Ovary (tissue), 3 donors: ENCODE data around the gene STMN3.

Source experiments
- CTCF ChIP-seq, 3 donors: fragments of 450-650 bp in 2 of 3; fragments of 200-600 bp in 1 of 3; IDR thresholded peaks; one replicate each; pipeline versions ENCODE4 v1.5.1 to v1.8.0; 2016 to 2022; ENCODE audit warnings: antibody characterized with exemption in 3 of 3, mild to moderate bottlenecking in 1 of 3
- EP300 ChIP-seq: sonication (generic); formaldehyde crosslinking; IDR thresholded peaks from one replicate; pipeline ENCODE4 v1.6.1; 2017; ENCODE audit warnings: antibody characterized with exemption
- POLR2A ChIP-seq: fragments of 450-650 bp; IDR thresholded peaks from one replicate; pipeline ENCODE4 v1.6.1; 2017; ENCODE audit warnings: antibody characterized with exemption, mild to moderate bottlenecking, moderate library complexity
- donor health status: DM: no; HTN: no; CAD: no.

GRCh38 chr20:63658749-63659187 is 5.5 kb upstream of the STMN3 start:
- no peak for TF ChIP-seq CTCF (IDR thresholded peaks at IDR 0.05)
- TF ChIP-seq POLR2A = no peak
- no peak for TF ChIP-seq EP300
